Measurements from ENCODE around the gene JAZF1.

The JAZF1 gene

DNA sequence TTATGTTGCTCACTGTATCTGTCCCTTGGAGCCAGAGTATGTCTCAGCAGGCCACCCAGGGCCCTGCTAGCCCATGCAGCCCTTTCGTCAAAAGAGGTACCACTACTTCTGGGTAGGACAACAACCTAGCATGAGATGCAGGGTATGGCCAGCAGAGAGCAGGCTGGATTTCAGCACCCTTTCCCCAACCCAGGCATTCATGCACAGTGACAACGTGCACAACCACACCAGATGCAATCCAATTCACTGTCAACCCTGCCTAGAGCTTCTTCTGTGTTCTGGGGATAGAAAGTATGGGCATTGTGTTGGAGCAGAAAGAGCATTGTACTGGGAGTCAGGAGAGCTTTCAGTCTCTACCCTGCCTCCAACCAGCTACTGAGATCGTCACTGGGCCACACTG is 37.9 kb downstream of the JAZF1 start:
- FAIRE-seq (no peak), DNase-seq (ENCODE audit: insufficient read length, low spot score) (no peak)

DNA sequence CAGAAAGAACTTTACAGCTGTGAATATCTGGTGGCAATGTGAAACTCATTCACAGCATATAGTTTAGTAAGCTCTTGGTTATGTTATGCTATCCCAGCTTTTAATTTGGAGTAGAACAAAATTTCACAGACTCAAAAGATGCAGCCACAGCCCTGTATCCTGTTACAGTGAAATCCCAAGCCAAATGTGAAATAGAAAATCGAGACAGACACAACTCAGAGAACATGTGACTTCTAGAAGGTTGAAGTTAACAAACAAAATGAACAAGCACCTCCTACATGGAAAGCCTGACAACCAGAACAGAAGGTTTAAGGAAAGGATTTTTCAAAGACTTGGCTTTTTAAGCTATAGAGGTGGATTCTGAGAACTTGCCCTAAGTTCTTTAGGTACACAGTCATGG is 39.6 kb downstream of the JAZF1 start:
- FAIRE-seq (no peak), DNase-seq (ENCODE audit: insufficient read length, low spot score) (no peak)

DNA sequence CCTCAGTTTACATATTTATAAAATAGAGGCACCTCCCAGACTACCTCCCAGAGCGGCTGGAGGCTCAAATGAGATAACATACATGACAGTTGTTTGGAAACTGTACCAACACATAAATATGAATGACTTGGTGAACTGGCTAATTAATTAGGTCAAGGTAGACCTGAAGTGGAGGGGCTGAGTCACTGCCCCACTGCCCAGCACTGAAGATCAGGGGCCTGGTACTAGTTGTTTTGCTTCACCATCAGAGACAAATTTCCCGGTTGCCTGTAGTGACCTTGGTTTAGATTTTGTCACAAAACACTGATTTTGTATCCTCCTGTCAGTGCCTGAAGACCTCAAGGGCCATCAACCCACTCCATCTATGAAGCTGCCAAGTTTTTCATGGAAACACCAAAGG is 41.8 kb downstream of the JAZF1 start:
- DNase-seq (ENCODE audit: insufficient read length, low spot score): no peak
- no peak for FAIRE-seq

DNA sequence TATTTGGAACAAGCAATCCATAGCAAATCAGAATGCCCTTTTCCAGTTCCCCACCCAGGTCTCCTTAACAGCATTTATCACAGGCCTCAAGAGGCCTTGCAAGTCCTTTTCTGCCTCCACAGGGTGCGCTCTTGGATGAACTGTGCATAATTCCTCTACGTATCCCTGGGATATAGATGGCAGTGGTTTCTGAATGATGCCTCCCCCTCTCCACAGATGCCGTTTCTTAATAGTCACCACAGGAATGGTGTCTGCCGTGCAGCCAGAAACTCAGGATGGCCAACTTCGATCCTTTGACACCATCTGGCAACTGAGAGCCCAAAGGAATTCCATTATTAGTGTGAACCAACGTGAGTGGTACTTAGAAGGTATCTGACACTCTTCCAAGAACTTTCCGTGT is 43.1 kb downstream of the JAZF1 start:
- DNase-seq (ENCODE audit: insufficient read length, low spot score) (no peak), FAIRE-seq (no peak)

DNA sequence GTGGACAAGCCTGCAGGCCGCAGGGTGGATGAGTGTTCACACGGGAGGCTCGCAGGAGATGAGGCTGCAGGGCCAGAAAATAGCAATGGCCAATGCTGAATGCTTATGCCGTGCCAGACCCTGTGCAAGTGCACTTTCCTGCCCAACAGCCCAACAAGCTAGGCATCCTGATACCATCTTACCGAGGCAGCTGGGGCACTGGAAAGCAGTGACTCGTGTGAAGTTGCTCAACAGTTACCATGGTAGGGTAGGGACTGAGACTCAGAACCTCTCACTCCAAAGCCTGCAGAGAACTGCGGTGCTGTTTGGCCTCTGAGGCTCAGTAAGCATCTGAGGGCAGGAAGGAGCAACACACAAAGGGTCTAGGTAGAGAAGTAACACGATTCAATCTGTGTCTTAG is 43.7 kb downstream of the JAZF1 start:
- FAIRE-seq (no peak), DNase-seq (ENCODE audit: insufficient read length, low spot score) (no peak)

DNA sequence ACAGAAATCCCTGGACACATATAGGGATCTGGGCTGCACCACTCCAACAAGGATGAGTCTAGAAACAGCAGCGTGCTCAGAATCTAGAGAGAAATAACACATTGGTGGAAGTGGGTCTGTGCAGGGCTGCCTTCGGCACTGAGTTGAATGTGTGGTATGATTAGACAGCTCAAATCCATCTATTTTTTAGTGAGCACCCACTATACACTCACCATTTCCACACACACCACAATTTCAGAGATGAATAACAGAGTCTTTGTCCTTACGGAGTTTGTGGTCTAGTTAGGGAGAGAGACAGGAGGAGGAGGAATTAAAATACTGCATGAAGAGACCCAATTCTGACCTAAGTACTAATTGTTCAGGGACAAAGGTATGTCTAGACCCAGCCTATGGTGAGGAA is 44.2 kb downstream of the JAZF1 start:
- no peak for DNase-seq (ENCODE audit: insufficient read length, low spot score)
- FAIRE-seq: no peak

DNA sequence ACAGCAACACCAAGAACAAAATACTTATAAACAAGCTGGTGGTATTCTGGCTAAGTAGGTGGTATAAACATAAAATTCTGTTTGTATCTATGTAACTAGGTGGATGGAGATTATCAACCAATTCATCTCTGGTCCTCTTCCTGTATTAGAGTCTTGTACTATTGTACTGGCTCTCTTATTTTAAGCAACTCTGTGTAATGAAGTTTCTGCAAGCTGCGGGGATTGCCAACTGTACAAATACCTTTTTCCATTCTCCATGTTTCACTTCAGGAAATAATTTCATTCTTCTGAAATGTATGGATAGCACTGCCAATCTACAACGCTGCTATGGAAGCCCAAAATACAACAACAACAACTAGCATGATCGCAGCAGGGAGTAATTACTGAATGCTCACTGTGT is 44.8 kb downstream of the JAZF1 start:
- no peak for FAIRE-seq

DNA sequence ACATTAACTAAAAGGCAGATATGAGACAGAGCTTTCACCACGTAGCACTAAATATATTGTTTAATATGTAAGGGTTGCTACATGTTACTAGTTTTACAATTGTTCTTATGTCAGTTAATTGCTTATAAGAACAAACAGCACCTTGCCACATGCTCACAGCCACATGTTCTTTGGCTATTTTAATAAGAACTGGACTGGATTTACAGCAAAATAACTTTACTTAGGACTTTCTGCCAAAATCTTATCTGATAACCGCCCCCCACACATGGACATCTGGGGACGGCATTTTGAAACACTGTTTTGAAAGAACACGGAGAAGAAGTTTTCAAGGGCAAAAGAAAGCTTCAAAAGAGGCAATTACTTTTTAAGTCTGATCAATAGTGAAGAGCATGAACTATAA is 45.3 kb downstream of the JAZF1 start:
- DNase-seq (ENCODE audit: insufficient read length, low spot score) (no peak), FAIRE-seq (no peak)

More for the DNA sequence above, 44.8 kb downstream of the JAZF1 start:
- no peak for DNase-seq (ENCODE audit: insufficient read length, low spot score)

DNA sequence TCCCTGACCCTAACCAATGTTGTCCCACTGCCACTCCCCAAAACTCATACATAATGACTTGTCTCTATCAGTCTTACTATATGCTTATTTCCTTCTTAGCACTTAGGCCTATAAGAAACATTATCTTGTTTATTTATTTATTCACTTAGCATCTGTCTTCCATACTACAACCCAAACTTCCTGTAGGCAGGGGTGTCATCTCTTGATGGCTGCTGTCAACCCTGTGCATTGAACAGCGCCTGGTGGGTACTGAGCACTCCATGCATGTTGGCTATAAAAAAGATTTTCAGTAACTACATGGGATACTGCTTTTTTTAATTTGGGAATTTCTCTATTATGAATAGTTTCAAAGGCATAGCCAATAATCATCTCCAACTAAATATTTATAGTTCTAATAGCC is 46.7 kb downstream of the JAZF1 start:
- FAIRE-seq (no peak), DNase-seq (ENCODE audit: insufficient read length, low spot score) (no peak)

DNA sequence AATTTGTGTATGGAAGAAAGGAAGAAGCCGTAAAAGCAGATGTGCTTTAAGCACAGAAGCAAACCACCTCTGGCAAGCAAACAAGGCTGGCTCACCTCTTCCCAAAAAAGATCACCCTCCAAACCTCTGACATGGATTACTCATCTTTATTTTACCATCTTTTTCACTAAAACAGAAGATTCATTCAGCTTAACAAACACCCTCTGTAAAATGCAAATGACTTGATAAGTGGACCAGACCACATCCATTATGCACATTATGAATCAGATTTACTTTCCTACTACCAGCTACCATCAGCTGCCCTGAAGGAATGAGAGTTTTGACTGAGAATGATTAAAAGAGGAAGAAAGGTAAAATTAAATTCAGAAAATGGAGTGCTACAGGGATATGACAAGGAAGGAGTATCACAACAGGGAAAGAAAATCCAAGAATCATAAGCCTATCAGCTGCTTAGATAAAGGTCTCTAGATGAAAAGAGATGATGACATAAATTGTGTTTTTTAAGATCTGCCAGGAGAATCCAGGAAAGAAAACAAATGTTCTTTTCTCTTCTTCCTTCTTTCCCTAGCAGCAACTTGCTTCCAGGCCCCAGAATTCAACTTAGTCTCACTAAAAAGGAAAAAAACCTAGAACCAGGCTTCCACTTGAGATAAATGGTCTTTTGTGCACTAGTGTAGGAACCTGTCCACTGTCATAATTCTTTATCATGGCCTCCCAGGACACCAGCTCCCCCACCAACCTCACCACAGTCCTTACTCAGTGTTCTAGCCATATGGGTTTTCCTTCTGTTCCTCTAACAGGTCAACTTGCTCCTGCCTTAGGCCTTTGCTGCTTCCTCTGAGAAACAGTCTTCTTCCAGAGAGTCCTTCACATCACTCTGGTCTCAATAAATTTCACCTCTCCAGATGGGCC is 47.4 kb downstream of the JAZF1 start:
- FAIRE-seq: no peak
- no peak for DNase-seq (ENCODE audit: insufficient read length, low spot score)

DNA sequence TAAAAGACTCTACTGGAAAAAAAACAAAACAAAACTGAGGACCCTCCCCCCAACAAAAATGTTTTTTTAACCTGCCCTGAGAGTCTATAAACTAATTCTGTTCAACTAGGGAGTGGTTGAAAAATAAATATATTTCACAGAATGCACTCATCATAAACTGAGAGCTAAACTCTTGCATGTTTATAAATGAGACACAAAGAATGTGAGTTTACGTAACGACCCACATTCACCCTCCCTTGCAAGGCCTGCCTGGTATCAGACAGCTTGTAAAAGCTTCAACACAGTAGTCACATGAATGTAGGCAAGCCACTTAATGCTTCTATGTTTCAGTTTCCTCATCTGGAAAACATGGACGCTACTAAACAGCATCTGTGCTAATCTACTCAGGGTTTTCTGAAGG is 50.3 kb downstream of the JAZF1 start:
- DNase-seq (ENCODE audit: insufficient read length, low spot score) (no peak), FAIRE-seq (no peak)

DNA sequence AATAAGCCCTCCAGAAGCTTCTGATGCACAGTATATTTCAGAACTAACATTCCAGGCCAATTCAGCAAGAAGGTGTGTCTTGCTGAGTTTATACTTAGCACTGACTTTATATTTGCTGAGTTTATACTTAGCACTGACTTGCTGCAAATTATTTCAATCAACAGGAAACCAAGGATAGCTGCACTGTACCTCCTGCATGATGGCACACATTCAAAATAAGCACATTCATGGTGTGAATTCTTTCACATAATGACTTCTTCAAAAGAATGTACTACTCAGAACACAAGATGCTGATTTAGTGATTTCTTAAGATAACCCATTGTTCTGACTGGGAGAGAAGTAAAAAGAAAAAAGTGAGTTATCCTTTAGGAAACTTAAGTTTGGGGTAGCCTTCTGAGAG is 52.0 kb downstream of the JAZF1 start:
- DNase-seq (ENCODE audit: insufficient read length, low spot score) (no peak), FAIRE-seq (no peak)

DNA sequence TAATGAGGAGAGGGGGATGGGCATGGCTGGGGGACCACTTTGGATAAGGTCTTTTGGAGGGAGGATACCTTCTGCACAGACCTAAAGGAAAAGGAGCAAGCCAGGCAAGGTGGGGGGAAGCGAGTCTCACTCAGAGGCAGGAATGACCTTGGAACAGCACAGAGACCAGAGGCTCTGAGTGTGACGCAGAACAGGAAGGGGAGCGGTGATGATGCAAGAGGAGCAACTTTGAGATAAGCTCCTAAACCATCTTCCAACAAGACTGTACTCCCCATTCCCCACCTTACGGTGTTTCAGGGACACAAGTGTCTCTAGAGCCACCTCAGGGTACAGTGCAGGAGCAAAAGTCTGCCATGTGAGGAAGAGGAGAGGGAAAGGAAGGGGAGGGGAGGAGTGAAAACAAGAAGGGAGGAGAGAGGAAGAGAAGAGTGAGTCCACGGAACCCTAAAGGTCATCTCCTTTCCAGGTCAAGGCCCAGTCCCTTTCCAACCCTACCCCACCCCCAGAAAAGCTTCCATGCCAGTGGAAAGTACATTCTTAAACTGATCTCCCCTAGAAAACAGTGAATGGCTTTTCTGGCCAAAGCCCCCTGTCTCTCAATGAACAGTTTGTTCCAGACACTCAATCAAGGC is 54.1 kb downstream of the JAZF1 start:
- no peak for FAIRE-seq
- DNase-seq (ENCODE audit: insufficient read length, low spot score): no peak

DNA sequence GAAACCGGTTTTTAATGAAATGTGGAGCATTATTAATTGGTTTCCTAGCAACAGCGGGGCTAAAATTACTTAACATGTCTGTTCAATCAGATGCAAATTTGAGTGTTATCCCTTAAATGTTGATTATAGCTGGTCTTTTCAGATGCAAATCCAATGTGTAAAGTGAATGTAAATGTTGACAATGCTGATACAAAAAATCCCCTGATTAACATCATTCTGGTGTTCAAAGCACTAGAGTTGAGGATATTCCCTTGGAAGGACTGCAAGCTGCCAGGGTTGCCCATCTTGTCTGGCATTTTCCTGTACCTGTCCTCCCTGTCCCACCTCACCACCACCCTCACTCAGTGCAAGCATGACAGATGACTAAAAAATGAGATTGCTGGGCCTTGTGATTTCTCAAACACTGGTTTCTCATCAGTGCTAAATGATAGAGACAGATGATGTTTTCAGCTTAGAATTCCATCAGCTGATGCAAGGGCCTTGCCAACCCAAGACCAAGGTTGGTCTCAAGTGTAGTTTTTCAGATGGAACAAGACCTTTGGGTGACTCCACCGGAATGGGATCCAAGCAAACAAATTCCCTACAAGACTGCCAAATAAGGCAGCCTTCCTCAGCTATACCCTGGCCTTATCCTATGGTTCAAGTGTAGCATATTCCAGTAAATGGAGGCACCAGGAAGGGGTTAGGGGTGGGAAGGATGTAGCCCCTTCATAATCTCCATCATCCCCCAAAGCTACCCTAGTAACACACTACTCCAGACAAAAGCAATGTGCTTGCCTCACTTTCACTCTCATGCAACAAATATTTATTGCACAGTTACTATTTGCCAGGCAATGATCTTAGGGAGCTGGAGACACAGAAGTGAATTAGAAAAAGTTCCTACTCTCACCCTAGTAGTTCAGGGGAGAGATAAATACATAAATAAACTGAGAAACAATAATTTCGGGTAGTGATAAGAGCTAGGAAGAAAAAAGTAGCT is 54.9 kb downstream of the JAZF1 start:
- no peak for DNase-seq (ENCODE audit: insufficient read length, low spot score)
- no peak for FAIRE-seq

DNA sequence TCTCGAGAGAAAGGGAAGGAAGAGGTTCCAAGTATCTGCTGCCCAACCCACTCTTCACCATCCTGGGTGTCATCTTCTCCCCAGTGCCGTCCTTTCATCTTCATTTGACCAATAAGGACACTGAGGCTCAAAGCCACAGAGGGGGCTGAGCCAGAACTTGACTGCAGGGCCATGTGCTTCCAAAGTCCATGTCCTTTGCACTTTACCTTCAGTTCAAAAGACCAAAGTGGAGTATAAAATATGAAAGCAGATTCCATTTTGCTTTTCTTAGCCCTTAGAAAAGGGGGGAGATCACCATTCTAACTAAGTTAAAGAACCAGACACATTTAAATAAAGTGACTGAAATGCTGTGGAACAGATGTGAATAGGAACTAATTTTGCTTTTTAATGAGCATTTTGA is 56.2 kb downstream of the JAZF1 start:
- FAIRE-seq: no peak
- DNase-seq (ENCODE audit: insufficient read length, low spot score): no peak

DNA sequence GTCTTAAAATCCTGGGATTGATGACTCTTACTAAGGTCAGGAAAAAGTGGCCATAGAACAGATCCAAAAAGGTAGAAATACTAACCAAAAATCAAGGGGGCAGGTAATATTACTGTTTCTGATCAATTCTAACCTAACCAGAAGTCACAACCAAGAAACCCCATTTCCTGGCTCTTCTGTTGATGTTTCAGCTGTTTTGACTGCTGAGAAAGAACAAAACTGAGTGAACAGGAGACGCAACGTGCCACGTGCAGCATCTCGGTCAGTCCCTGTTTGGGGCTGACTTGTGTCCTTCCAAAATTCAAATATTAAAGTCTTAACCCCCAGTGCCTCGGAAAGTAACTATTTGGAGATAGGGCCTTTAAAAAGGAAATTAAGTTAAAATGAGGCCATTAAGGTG is 56.8 kb downstream of the JAZF1 start:
- no peak for FAIRE-seq

DNA sequence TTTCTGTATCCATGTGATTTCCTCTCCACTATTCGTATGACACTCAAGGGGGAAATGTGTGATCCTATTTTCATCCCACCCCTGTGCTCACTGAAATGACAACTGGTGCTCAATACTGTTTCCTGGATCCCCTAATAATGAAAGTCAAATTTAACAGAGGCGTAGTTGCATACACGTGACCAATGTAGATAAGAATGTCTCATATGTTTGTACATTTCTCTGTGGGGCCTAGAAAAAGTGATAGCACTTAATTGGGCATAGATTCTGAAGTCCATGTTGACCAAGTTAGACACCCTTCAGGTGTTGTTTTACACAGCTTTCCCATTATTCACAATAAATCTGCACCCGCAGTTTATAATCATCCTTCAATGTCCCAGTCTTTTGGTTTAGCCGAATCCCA is 59.1 kb downstream of the JAZF1 start:
- DNase-seq (ENCODE audit: insufficient read length, low spot score) (no peak), FAIRE-seq (no peak)

More for the DNA sequence above, 56.8 kb downstream of the JAZF1 start:
- DNase-seq (ENCODE audit: insufficient read length, low spot score): no peak

DNA sequence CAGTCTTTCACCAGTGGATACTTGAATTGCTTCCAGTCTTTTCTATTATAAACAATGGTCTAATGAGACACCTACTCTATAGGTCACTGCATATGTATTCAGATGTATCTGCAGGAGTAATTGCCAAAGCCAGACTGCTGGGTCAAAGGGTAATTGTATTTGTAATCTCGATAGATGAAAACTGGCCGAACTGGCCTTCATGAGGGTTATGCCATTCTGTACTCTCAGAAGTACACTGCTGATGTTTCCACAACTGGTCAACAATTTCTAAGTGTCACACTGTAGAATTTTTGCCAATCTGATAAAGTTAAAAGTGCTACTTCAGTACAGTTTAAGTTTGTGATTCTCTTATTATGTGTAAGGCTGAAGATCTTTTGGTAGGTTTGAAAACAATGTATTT is 64.6 kb downstream of the JAZF1 start:
- DNase-seq (ENCODE audit: insufficient read length, low spot score): no peak

DNA sequence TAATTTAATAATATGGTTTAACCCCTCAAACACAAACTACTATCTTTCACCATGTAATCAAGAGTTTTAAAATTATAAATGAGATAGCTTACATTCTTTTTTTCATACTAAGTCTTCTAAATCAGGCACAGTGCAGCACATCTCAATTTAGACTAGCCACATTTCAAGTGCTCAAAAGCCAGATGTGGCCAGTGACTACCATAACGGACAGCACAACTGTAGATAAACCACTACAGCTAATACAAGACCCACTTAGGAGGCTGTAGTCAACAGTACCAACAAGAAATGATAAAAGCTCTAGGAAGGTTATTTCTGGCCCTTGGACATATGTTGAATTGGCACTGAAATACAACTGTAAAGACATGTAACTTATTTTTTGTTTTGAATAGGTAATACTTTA is 65.3 kb downstream of the JAZF1 start:
- FAIRE-seq (no peak), DNase-seq (ENCODE audit: insufficient read length, low spot score) (no peak)

More for the DNA sequence above, 64.6 kb downstream of the JAZF1 start:
- FAIRE-seq: no peak

DNA sequence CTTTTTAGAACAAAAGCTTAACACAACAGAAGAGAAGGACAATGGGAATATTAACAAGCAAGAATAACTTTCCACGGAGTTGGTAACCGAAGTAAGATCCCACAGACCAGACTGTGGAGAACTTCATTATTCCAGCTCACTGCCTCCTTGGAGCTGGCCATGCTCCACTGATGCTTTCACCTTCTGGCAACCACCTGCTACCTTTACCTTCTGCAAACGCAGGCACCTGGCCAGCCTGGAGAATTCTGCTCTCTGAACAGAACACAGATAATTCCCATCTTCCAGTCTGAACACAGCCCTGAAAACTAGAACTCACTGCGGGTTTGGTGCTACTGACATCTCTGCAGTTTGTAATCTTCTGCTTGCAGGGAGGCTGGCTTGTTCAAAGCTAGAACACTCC is 66.5 kb downstream of the JAZF1 start:
- FAIRE-seq: no peak
- DNase-seq (ENCODE audit: insufficient read length, low spot score): no peak

DNA sequence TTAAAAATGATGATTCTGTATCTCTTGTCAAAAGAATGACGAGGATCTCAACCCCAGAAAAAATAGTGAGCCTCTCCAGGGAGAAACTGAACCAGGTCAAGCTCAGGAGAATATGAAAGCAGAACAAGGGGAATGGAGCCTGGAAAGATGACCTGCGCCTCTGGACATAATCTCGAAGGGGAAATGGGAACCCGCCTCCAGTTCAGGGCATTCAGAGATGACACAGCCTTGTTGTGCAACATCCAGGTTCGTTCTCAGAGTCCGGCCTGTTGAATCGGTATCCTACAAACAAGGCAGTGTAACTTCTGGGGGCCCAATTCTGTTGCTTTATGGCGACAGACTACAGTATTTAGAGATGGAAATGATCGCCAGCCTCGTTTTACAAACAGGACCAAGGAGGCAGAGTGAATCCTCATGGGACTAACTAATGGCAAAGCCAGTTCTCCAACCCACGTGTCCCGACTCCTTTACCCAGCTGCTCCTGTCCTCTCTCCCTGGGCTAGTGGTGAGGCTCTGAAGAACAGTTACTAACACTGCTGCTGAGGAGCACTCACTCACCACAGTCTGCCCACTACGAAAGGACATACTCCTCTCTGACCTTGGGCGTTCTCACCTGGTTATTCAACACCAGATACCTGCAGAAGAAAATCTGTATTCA is 67.6 kb downstream of the JAZF1 start:
- DNase-seq (ENCODE audit: insufficient read length, low spot score): no peak
- no peak for FAIRE-seq
